Smooth muscle cell of the brain vasculature (primary cell): ENCODE measurements around the gene TSEN34.
A peak's percentile ranks its signal among the peaks of the same experiment; 100 is the strongest.
"Not testable (repeated sequence)": the region's sequence is repeated elsewhere in the genome, so short reads cannot be mapped to it uniquely, and the experiment has no call there.

Experiments
- DNase-seq: peaks from one replicate; pipeline ENCODE4 v3.0.0-alpha.2; 2012; ENCODE audit warnings: low read depth, low spot score

TSEN34 gene

GRCh38 chr19:54160854-54161253 is 30.3 kb upstream of the TSEN34 start:
- no peak for DNase-seq

- no peak for DNase-seq
These were observed 28.8 kb upstream of the TSEN34 start for GRCh38 chr19:54162241-54162805.

GRCh38 chr19:54162884-54163283 is 28.2 kb upstream of the TSEN34 start:
- no peak for DNase-seq

- no peak for DNase-seq
These were observed 26.6 kb upstream of the TSEN34 start for GRCh38 chr19:54164369-54165068.

- no peak for DNase-seq
These were observed 25.9 kb upstream of the TSEN34 start for GRCh38 chr19:54165222-54165621.

GRCh38 chr19:54168174-54168917 is 22.8 kb upstream of the TSEN34 start:
- peak; percentile 70 for DNase-seq

- DNase-seq: no peak
These were observed 21.9 kb upstream of the TSEN34 start for GRCh38 chr19:54169149-54169740.

- DNase-seq: not testable (repeated sequence)
These were observed 19.2 kb upstream of the TSEN34 start for GRCh38 chr19:54171736-54172431.

GRCh38 chr19:54172471-54173358 is 18.4 kb upstream of the TSEN34 start, which contains the start of gene TMC4:
TSS of gene TMC4 (minus strand) at chr19:54173160. CDS start at chr19:54173117, 43 bp downstream.
- no peak for DNase-seq

- no peak for DNase-seq
These were observed 17.8 kb upstream of the TSEN34 start for GRCh38 chr19:54173359-54173699.

- no peak for DNase-seq
These were observed 16.9 kb upstream of the TSEN34 start for GRCh38 chr19:54173951-54174834.

- no peak for DNase-seq
These were observed 12.4 kb upstream of the TSEN34 start for GRCh38 chr19:54178581-54179261.

GRCh38 chr19:54179262-54179852 is 11.8 kb upstream of the TSEN34 start:
- no peak for DNase-seq

- no peak for DNase-seq
These were observed 11.1 kb upstream of the TSEN34 start for GRCh38 chr19:54179921-54180461.

- DNase-seq: no peak
These were observed 10.4 kb upstream of the TSEN34 start for GRCh38 chr19:54180691-54181091.

- not testable (repeated sequence) for DNase-seq
These were observed 9.2 kb upstream of the TSEN34 start for GRCh38 chr19:54181894-54182293.

GRCh38 chr19:54183431-54183830 is 7.7 kb upstream of the TSEN34 start:
- no peak for DNase-seq

GRCh38 chr19:54186351-54186750 is 4.8 kb upstream of the TSEN34 start:
- no peak for DNase-seq
